HG03565 (cell line): Measurements from ENCODE around the gene CIPC.

ENCODE experiments used
- ATAC-seq: cut with Tn5 transposase; IDR thresholded peaks from one replicate; pipeline ENCODE4 v1.9.1; 2021; ENCODE audit warnings: mild to moderate bottlenecking, moderate library complexity; ENCODE audit not compliant: unreplicated experiment

CIPC gene

GRCh38 chr14:77099425-77100167, 1.5 kb downstream of the CIPC start:
- no peak for ATAC-seq

- no peak for ATAC-seq
These were observed 2.9 kb downstream of the CIPC start for GRCh38 chr14:77100961-77101360.

GRCh38 chr14:77102154-77102553, 4.1 kb downstream of the CIPC start:
- ATAC-seq: no peak

- no peak for ATAC-seq
These were observed 5.4 kb downstream of the CIPC start for GRCh38 chr14:77103475-77103874.

- no peak for ATAC-seq
These were observed 5.9 kb downstream of the CIPC start for GRCh38 chr14:77103951-77104350.

- ATAC-seq: no peak
These were observed 6.3 kb downstream of the CIPC start for GRCh38 chr14:77104393-77104792.

GRCh38 chr14:77105145-77105939, 7.3 kb downstream of the CIPC start:
- ATAC-seq: no peak

- no peak for ATAC-seq
These were observed 8.6 kb downstream of the CIPC start for GRCh38 chr14:77106666-77107065.

GRCh38 chr14:77107228-77107627, 9.2 kb downstream of the CIPC start:
- ATAC-seq: no peak

- ATAC-seq: no peak
These were observed 10.7 kb downstream of the CIPC start for GRCh38 chr14:77108753-77109152.

GRCh38 chr14:77109656-77110055, 11.6 kb downstream of the CIPC start:
- no peak for ATAC-seq

GRCh38 chr14:77110286-77110685, 12.2 kb downstream of the CIPC start:
- ATAC-seq: no peak

- no peak for ATAC-seq
These were observed 13.0 kb downstream of the CIPC start for GRCh38 chr14:77111021-77111420.

GRCh38 chr14:77113644-77114043, 15.6 kb downstream of the CIPC start:
- no peak for ATAC-seq

GRCh38 chr14:77114609-77115008, 16.6 kb downstream of the CIPC start:
- ATAC-seq: no peak

- no peak for ATAC-seq
These were observed 18.2 kb downstream of the CIPC start for GRCh38 chr14:77116172-77116817.

- ATAC-seq: no peak
These were observed 21.8 kb downstream of the CIPC start for GRCh38 chr14:77119851-77120250.

- peak; percentile 90 for ATAC-seq
These were observed 23.0 kb downstream of the CIPC start for GRCh38 chr14:77120771-77121743.

- ATAC-seq: no peak
These were observed 24.6 kb downstream of the CIPC start for GRCh38 chr14:77122526-77123125.
